Mammary epithelial cell (primary cell): ENCODE results near the gene CLTCL1.

Experiments
- CTCF ChIP-seq, 2 donors: IDR thresholded peaks in 1 of 2; conservative IDR thresholded peaks in 1 of 2; 2 replicates each; pipeline ENCODE4 v1.5.1; 2011 to 2012; ENCODE audit warnings: inconsistent platforms in 2 of 2, low read length in 2 of 2, mild to moderate bottlenecking in 2 of 2, control low read depth in 1 of 2, low read depth in 1 of 2; ENCODE audit not compliant: insufficient read depth in 1 of 2; ENCODE audit errors: extremely low read depth in 1 of 2
- EZH2 ChIP-seq: IDR thresholded peaks from 2 replicates; pipeline ENCODE4 v1.6.1; 2012; ENCODE audit warnings: low read length, inconsistent platforms, borderline replicate concordance

GRCh38 chr22:19178657-19179496 lies 112.6 kb downstream of the CLTCL1 start, which contains the start of gene SLC25A1:
- TF ChIP-seq CTCF (conservative IDR thresholded peaks at IDR 0.05 in 1 of 2, IDR thresholded peaks at IDR 0.05 in 1 of 2; ENCODE audit: extremely low read depth in 1 of 2, insufficient read depth in 1 of 2, low read depth in 1 of 2, low read length in 2 of 2) (no peak), EZH2 (no peak)
